LNCAP (cell line): ENCODE results near the gene KDM4C.

ENCODE experiments used
- CTCF ChIP-seq: fragments of 450-650 bp; IDR thresholded peaks from 2 replicates; pipeline ENCODE4 v1.5.1; 2017; ENCODE audit warnings: mild to moderate bottlenecking

The KDM4C gene

DNA sequence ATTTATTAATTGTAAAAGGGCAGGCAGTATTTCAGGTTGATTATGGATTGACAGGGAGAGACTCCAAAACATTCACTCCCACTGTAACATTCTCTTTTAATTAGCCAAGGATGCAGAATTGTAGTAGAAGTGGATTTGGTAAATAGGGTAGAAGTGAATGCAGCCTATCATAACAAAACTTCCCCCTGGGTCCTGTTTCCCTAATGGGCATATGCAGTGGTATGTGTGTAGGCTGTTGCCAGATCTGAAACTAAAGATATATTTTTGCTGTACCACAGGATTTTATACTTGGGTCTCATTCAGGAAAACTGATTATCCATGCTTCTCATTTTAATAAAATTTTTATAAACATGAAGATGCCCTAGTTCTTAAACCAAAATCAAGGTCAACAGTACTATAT, 351.2 kb downstream of the KDM4C start:
- no peak for TF ChIP-seq CTCF

DNA sequence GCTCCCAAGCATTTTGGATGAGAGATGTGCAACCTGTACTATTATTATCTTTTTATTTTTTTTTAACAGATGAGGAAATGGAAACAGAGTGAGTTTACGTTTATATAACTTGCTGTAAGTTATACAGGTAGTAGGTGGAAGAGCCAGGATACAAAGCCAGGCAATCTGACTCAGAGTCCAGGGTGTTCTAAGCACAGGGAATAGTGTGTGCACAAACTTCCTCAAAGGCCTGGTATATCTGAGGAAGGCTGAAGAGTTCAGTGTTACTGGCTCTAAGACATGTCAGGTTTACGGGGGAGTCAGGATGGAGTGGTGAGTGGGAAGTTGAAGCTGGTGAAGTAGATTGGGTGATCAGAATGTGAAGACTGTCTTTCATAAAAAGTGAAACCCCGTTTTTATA, 353.6 kb downstream of the KDM4C start:
- TF ChIP-seq CTCF = no peak

DNA sequence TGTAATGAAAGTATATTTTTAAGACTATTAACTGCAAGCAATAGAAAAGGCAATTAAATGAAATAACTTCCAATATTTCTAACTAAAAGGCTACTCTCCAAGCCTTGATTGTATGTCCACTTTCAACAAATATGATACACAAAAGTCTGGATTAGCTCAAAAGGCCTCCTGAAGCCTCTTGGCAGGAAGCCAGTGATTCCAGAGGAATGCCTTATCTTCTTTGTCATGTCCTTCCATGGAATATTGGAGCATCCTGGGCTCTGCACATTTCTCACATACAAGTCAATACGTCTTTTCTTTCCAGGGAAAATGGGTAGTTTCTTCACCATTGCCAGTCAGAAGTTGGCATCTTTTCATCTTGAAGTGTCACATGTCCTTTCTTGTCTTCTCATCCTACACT, 357.8 kb downstream of the KDM4C start:
- no peak for TF ChIP-seq CTCF

- no peak for TF ChIP-seq CTCF
Measured at GRCh38 chr9:7117676-7118561, 360.1 kb downstream of the KDM4C start.

DNA sequence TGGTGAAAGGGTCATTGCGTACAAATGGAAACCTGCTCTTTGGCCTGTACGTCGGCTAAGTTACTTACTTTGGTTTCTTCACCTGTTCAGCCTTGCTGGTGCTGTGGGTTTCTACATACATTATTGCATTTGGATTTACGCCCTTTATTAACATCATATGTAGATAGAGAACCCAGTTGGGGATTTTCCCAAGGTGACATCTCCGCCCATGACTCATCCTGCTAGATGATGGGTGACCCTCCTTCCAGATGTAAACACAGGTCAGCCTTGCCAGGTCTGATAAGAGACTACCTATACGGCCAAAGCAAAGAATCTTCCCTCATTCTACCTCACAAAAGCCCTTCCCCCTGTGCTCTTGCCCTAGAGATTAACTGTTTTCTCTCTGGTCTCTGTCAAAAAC, 360.9 kb downstream of the KDM4C start:
- no peak for TF ChIP-seq CTCF

DNA sequence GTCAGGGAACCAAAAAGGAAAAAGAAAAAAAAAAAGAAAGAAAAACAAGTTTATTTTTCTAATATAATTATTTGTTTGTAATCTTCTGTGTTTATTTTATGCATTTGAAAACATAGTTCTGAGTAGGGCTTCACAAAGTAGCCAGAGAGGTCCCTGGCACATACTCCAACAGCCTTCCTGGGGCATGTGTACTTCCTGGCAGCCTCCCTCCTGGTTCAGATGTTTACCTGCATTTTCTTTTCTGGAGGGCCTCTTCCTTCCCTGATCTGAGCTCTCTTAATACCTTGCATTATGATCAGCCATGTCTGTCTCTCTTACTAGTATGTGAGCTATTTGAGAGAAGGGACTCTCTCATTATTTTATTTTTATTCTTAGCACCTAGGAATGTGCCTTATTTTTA, 361.8 kb downstream of the KDM4C start:
- no peak for TF ChIP-seq CTCF

DNA sequence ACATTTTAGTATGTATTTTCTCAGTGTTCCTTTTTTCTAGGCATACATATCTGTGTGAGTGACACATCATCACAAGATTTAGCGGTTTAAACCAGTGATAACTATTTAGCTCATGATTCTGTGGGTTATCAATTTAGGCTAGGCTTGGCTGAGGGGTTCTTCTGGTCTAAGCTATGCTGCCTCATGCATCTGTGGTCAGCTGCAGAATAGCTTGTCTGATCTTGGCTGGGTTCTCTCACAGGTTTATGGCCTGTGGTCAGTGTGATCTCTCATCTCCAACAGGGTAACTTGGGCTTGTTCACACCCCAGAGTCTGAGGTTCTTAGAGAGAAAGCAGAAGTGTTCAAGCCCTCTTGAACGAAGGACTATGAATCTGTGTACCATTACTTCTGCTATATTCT, 363.3 kb downstream of the KDM4C start:
- TF ChIP-seq CTCF = no peak
